ENCODE data around the gene KRT9.

- TF ChIP-seq EZH2phosphoT487 (IDR thresholded peaks at IDR 0.05; ENCODE audit: low read depth, severe bottlenecking, unreplicated experiment) = no peak
- TF ChIP-seq CTCF (IDR thresholded peaks at IDR 0.05; ENCODE audit: poor library complexity) = no peak
These were observed 45.3 kb upstream of the KRT9 start for GRCh38 chr17:41617136-41617535.

Data from hepatocyte (in vitro differentiated cells).